ENCODE measurements around the gene TPMT.

Gene TPMT

DNA sequence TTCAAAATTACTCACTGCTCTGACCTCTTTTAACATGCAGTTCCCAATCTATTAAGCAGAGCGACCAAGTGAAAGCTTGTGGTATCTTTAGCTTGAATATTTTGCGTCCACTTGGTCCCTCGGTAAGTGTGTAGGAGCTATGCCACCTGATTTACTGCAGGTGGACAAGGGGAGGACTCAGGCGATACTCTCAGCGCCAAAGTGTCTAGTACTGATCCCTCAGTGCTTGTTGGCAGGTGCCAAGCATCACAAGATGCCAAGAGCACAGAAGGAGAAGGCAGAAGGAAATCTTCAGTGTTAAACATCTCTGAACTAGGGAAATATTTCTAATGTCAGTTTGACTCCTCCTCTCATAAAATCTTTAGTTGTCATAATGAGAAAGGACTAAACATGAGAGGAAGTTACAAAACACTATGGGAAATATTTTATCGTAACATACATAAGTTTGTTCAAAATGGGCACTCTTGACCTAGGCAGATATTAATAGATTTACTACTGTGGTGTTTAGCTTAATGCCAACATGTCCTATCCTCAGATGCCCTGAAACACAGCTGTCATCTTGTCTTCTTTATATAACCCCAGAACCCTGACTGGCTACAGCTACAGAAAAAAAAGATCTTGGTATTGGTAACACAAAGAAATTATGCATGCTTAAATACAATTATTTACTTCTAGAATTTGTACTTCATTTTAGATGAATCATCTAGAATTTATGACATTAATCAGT, 51.9 kb downstream of the TPMT start:
- TF ChIP-seq ZBTB7A (IDR thresholded peaks at IDR 0.05; ENCODE audit: low read depth) (no peak), CREB1 (IDR thresholded peaks at IDR 0.05; ENCODE audit: low read depth) (no peak), EP300 (IDR thresholded peaks at IDR 0.05; ENCODE audit: borderline replicate concordance) (no peak), EGR1 (IDR thresholded peaks at IDR 0.05) (no peak), TCF12 (IDR thresholded peaks at IDR 0.05; ENCODE audit: low read depth) (no peak), RAD21 (IDR thresholded peaks at IDR 0.05; ENCODE audit: low read depth) (no peak), TEAD4 (IDR thresholded peaks at IDR 0.05) (no peak), YY1 (IDR thresholded peaks at IDR 0.05; ENCODE audit: low read depth) (no peak), NFIC (IDR thresholded peaks at IDR 0.05) (no peak), TAF1 (IDR thresholded peaks at IDR 0.05; ENCODE audit: low read depth) (no peak), CEBPB (IDR thresholded peaks at IDR 0.05) (no peak), FOXM1 (IDR thresholded peaks at IDR 0.05; ENCODE audit: borderline replicate concordance, low read depth) (no peak)
- TF ChIP-seq, protein P1, sequence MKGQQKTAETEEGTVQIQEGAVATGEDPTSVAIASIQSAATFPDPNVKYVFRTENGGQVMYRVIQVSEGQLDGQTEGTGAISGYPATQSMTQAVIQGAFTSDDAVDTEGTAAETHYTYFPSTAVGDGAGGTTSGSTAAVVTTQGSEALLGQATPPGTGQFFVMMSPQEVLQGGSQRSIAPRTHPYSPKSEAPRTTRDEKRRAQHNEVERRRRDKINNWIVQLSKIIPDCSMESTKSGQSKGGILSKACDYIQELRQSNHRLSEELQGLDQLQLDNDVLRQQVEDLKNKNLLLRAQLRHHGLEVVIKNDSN (IDR thresholded peaks at IDR 0.05) = no peak
- TF ChIP-seq, protein P2, sequence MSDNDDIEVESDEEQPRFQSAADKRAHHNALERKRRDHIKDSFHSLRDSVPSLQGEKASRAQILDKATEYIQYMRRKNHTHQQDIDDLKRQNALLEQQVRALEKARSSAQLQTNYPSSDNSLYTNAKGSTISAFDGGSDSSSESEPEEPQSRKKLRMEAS (IDR thresholded peaks at IDR 0.05) = no peak
- TF ChIP-seq, protein P3, sequence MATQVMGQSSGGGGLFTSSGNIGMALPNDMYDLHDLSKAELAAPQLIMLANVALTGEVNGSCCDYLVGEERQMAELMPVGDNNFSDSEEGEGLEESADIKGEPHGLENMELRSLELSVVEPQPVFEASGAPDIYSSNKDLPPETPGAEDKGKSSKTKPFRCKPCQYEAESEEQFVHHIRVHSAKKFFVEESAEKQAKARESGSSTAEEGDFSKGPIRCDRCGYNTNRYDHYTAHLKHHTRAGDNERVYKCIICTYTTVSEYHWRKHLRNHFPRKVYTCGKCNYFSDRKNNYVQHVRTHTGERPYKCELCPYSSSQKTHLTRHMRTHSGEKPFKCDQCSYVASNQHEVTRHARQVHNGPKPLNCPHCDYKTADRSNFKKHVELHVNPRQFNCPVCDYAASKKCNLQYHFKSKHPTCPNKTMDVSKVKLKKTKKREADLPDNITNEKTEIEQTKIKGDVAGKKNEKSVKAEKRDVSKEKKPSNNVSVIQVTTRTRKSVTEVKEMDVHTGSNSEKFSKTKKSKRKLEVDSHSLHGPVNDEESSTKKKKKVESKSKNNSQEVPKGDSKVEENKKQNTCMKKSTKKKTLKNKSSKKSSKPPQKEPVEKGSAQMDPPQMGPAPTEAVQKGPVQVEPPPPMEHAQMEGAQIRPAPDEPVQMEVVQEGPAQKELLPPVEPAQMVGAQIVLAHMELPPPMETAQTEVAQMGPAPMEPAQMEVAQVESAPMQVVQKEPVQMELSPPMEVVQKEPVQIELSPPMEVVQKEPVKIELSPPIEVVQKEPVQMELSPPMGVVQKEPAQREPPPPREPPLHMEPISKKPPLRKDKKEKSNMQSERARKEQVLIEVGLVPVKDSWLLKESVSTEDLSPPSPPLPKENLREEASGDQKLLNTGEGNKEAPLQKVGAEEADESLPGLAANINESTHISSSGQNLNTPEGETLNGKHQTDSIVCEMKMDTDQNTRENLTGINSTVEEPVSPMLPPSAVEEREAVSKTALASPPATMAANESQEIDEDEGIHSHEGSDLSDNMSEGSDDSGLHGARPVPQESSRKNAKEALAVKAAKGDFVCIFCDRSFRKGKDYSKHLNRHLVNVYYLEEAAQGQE (IDR thresholded peaks at IDR 0.05; ENCODE audit: low read depth) = no peak

DNA sequence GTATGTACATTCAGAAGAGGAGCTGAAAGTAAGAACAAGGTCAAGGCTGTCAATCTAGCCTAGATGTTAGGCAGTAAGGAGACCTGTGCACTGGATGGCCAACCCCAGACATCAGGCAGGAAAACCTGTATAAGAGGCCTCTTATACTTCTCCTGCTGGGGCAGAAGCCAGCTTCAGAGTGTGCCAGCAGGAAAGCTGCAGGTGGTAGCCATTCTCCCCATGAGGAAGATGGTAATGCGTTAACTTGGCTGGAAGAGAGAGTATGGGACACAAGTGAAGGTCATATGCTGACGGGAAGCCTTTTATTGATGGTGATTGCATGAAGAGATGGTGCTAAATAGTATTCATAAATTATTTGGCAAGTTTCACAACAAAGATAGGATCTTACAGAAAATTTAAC, 53.0 kb downstream of the TPMT start:
- TF ChIP-seq YY1 (IDR thresholded peaks at IDR 0.05; ENCODE audit: low read depth) (no peak), EGR1 (IDR thresholded peaks at IDR 0.05) (no peak), TAF1 (IDR thresholded peaks at IDR 0.05; ENCODE audit: low read depth) (no peak), RAD21 (IDR thresholded peaks at IDR 0.05; ENCODE audit: low read depth) (no peak), TEAD4 (IDR thresholded peaks at IDR 0.05) (no peak), TCF12 (IDR thresholded peaks at IDR 0.05; ENCODE audit: low read depth) (no peak), FOXM1 (IDR thresholded peaks at IDR 0.05; ENCODE audit: borderline replicate concordance, low read depth) (no peak), ZBTB7A (IDR thresholded peaks at IDR 0.05; ENCODE audit: low read depth) (no peak), CREB1 (IDR thresholded peaks at IDR 0.05; ENCODE audit: low read depth) (no peak), CEBPB (IDR thresholded peaks at IDR 0.05) (no peak), NFIC (IDR thresholded peaks at IDR 0.05) (no peak), EP300 (IDR thresholded peaks at IDR 0.05; ENCODE audit: borderline replicate concordance) (no peak)
- TF ChIP-seq, protein P1 (IDR thresholded peaks at IDR 0.05) = no peak
- TF ChIP-seq, protein P3 (IDR thresholded peaks at IDR 0.05; ENCODE audit: low read depth) = no peak
- TF ChIP-seq, protein P2 (IDR thresholded peaks at IDR 0.05) = no peak

DNA sequence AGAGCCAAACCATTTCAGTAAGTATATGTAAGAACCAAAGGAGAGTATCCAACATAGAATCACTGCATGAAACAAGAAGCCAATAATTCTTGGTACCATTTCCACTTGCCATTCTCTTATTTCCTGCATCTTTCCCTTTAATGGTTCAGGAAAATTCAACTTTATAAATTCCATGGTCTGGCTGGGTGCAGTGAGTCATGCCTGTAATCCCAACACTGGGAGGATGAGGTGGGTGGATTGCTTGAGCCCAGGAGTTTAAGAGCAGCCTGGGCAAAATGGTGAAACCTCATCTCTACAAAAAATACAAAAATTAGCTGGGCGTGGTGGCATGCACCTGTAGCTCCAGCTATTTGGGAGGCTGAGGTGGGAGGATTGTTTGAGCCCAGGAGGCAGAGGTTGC, 53.6 kb downstream of the TPMT start:
- TF ChIP-seq TAF1 (IDR thresholded peaks at IDR 0.05; ENCODE audit: low read depth) = no peak
- no peak for TF ChIP-seq RAD21 (IDR thresholded peaks at IDR 0.05; ENCODE audit: low read depth)
- no peak for TF ChIP-seq CEBPB (IDR thresholded peaks at IDR 0.05)
- TF ChIP-seq, protein P3 (IDR thresholded peaks at IDR 0.05; ENCODE audit: low read depth) = no peak
- no peak for TF ChIP-seq EGR1 (IDR thresholded peaks at IDR 0.05)
- no peak for TF ChIP-seq FOXM1 (IDR thresholded peaks at IDR 0.05; ENCODE audit: borderline replicate concordance, low read depth)
- TF ChIP-seq, protein P1 (IDR thresholded peaks at IDR 0.05) = no peak
- TF ChIP-seq EP300 (IDR thresholded peaks at IDR 0.05; ENCODE audit: borderline replicate concordance) = no peak
- TF ChIP-seq CREB1 (IDR thresholded peaks at IDR 0.05; ENCODE audit: low read depth) = no peak
- no peak for TF ChIP-seq YY1 (IDR thresholded peaks at IDR 0.05; ENCODE audit: low read depth)
- no peak for TF ChIP-seq NFIC (IDR thresholded peaks at IDR 0.05)
- no peak for TF ChIP-seq TEAD4 (IDR thresholded peaks at IDR 0.05)
- TF ChIP-seq, protein P2 (IDR thresholded peaks at IDR 0.05) = no peak
- no peak for TF ChIP-seq TCF12 (IDR thresholded peaks at IDR 0.05; ENCODE audit: low read depth)
